Endothelial cell of umbilical vein (primary cell): ENCODE measurements around the gene HDAC9. TPM values are rescaled to one million over a fixed set of nuclear protein-coding genes. Genes with fewer than 3 reads are reported as not detected.

Experiments
- BruUV-seq: library from RNA; stranded (reverse); fragments of 400-500 nt; replicated peaks from 2 replicates; lab custom pipeline; 2021; lab: Mats Ljungman, UMichigan
- CTCF ChIA-PET: fragments of 300-600, 350-600 bp; sonication (Branson Sonifier 250); formaldehyde crosslinking; loops from one replicate; lab custom pipeline; 2021; ENCODE audit warnings: antibody characterized with exemption, inconsistent platforms; lab: Charles Lee
- POLR2A ChIA-PET: fragments of 300-600, 350-600 bp; sonication (Branson Sonifier 250); formaldehyde crosslinking; loops from one replicate; lab custom pipeline; 2021; ENCODE audit warnings: antibody characterized with exemption, inconsistent platforms; lab: Charles Lee
- DNase-seq: peaks from one replicate; pipeline ENCODE4 v3.0.0-alpha.2; 2011; ENCODE audit warnings: low read depth, low spot score
- FAIRE-seq: peaks from 2 replicates; lab custom pipeline; 2011; peaks lifted over from hg19 to GRCh38; lab: Jason Lieb, UNC
- H2AFZ ChIP-seq: 2 replicates; pipeline ENCODE4 v1.6.0; 2012; ENCODE audit warnings: low read depth, low read length, control low read depth, inconsistent platforms
- H3K27ac ChIP-seq: 2 replicates; pipeline ENCODE4 v1.5.1; 2011; ENCODE audit warnings: low read depth, mild to moderate bottlenecking, control low read depth, low read length, moderate library complexity; ENCODE audit not compliant: insufficient read depth
- H3K27me3 ChIP-seq, 2 experiments: 2 replicates each; pipeline versions ENCODE4 v1.6.0 to v1.6.1; 2011; ENCODE audit warnings: low read length in 2 of 2, mixed read lengths in 1 of 2; ENCODE audit not compliant: control insufficient read depth in 2 of 2, insufficient read depth in 2 of 2
- H3K36me3 ChIP-seq, 2 experiments: 2 replicates in 1 of 2; 3 replicates in 1 of 2; pipeline ENCODE4 v1.5.1; 2011; ENCODE audit warnings: low read length in 2 of 2, mild to moderate bottlenecking in 1 of 2, moderate library complexity in 1 of 2; ENCODE audit not compliant: control insufficient read depth in 2 of 2, insufficient read depth in 2 of 2; ENCODE audit errors: extremely low read depth in 1 of 2
- H3K4me1 ChIP-seq: 3 replicates; pipeline ENCODE4 v1.5.1; 2011; ENCODE audit warnings: mild to moderate bottlenecking, low read length; ENCODE audit not compliant: control insufficient read depth, insufficient read depth; ENCODE audit errors: extremely low read depth
- H3K4me2 ChIP-seq: 2 replicates; pipeline ENCODE4 v1.6.1; 2011; ENCODE audit warnings: low read length, control low read depth, mixed read lengths; ENCODE audit not compliant: insufficient read depth
- H3K4me3 ChIP-seq, 3 experiments: fragments of 200-600 bp in 1 of 3; sonication (generic), shearing (Covaris generic) in 1 of 3; replicated peaks in 1 of 3; 2 replicates each; pipeline ENCODE4 v1.5.1; 2011 to 2016; ENCODE audit warnings: control low read depth in 3 of 3, low read length in 3 of 3, mild to moderate bottlenecking in 2 of 3, inconsistent platforms in 1 of 3, low read depth in 1 of 3, moderate library complexity in 1 of 3; ENCODE audit not compliant: insufficient read depth in 1 of 3
- H3K79me2 ChIP-seq: 2 replicates; pipeline ENCODE4 v1.6.0; 2012; ENCODE audit warnings: low read length, inconsistent platforms; ENCODE audit not compliant: control insufficient read depth, insufficient read depth
- H3K9ac ChIP-seq: replicated peaks from 2 replicates; pipeline ENCODE3; 2011; ENCODE audit warnings: low read length, control low read depth; ENCODE audit not compliant: insufficient read depth; ENCODE audit errors: extremely low read depth
- H3K9me1 ChIP-seq: replicated peaks from 3 replicates; pipeline ENCODE4 v1.6.0; 2011; ENCODE audit warnings: mild to moderate bottlenecking, low read length; ENCODE audit not compliant: control insufficient read depth, insufficient read depth; ENCODE audit errors: extremely low read depth
- H3K9me3 ChIP-seq: replicated peaks from 2 replicates; pipeline ENCODE4 v1.5.1; 2012; ENCODE audit warnings: low read length, inconsistent platforms; ENCODE audit not compliant: control insufficient read depth, insufficient read depth
- H4K20me1 ChIP-seq: replicated peaks from 2 replicates; pipeline ENCODE3; 2011; ENCODE audit warnings: mild to moderate bottlenecking, low read length; ENCODE audit not compliant: control insufficient read depth, insufficient read depth; ENCODE audit errors: extremely low read depth
- CTCF ChIP-seq, 2 donors: IDR thresholded peaks; 1 replicate in 1 of 2; 2 replicates in 1 of 2; pipeline ENCODE4 v1.5.1; 2011; ENCODE audit warnings: low read length in 2 of 2, mild to moderate bottlenecking in 2 of 2, moderate library complexity in 2 of 2, control low read depth in 1 of 2, inconsistent platforms in 1 of 2, low read depth in 1 of 2; ENCODE audit not compliant: insufficient read depth in 1 of 2; ENCODE audit errors: extremely low read depth in 1 of 2
- FOS ChIP-seq: IDR thresholded peaks from 2 replicates; pipeline ENCODE4 v1.6.1; 2011; ENCODE audit warnings: mild to moderate bottlenecking, low read length, moderate library complexity, borderline replicate concordance; ENCODE audit not compliant: insufficient read depth
- JUN ChIP-seq: IDR thresholded peaks from 2 replicates; pipeline ENCODE4 v1.6.1; 2011; ENCODE audit warnings: borderline replicate concordance, low read depth; ENCODE audit not compliant: insufficient read length, insufficient read depth
- MAX ChIP-seq: IDR thresholded peaks from 2 replicates; pipeline ENCODE4 v1.6.1; 2011; ENCODE audit not compliant: insufficient read depth, insufficient read length
- MYC ChIP-seq: IDR thresholded peaks from one replicate; pipeline ENCODE4 v1.6.1; 2011; ENCODE audit warnings: mild to moderate bottlenecking, low read depth, low read length
- POLR2AphosphoS5 ChIP-seq: IDR thresholded peaks from 2 replicates; pipeline ENCODE4 v1.6.1; 2012; ENCODE audit warnings: low read depth, mild to moderate bottlenecking, control low read depth, low read length, moderate library complexity; ENCODE audit not compliant: insufficient read depth
- dilution Hi-C: fragments of 300-500 bp; cut with MboI; formaldehyde crosslinking; loops from one replicate; pipeline ENCODE4 v1.15.0; 2019; ENCODE audit warnings: low sequenced_read_pairs; ENCODE audit not compliant: extremely low pct_ligation_motif_present
- intact Hi-C: fragments of 100-400 bp; cut with micrococcal nuclease; formaldehyde crosslinking; loops from one replicate; pipeline ENCODE4 v1.10.0; 2022
- polyA plus RNA-seq, 4 experiments: library from polyadenylated mRNA; depleted of rRNA in 3 of 4; stranded (reverse) in 3 of 4; unstranded in 1 of 4; fragments of >200 nt; gene quantifications; 2 replicates each; pipeline versions ENCODE4 v1.2.1 to v1.2.3, GENCODE V29; 2011 to 2012; ENCODE audit warnings: missing spikeins in 1 of 4
- total RNA-seq: library from RNA; stranded (reverse); gene quantifications from 2 replicates; pipeline ENCODE4 v1.2.3, GENCODE V29; 2021

Gene HDAC9
- total and polyA plus RNA-seq, 2 donors (not counting 3 experiments of a cell fraction or from before 2014, with no cell fraction given): 1.8 to 11.6 TPM

DNA sequence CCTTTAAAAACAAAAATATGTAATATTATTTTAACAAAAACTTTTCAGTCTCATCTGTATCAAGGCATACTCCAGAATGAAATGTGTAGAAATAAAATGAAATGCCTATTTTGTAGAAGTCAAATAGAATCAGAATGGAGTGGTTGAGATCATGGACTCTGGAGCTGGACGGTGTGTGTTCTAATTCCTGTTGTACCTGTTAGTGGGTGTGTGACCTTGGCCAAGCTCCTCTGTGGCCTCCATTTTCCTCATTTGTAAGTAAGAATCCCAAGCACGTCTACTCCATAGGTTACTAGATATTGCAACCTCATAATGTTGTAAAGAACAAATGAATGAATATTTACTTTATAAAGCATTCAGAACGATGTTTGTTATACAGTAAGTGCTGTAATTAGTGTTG lies 74.9 kb downstream of the HDAC9 start:
- ChIA-PET CTCF (interaction anchor here (0.8 to 9.2 kb wide), 29 partner anchors 10 to 889 kb away, joined by 3 to 572 read pairs (median 7); partner anchors contain the start of gene HDAC9), POLR2A (no interaction called here)
- Histone ChIP-seq H3K27ac (no peak overlapping the region), H3K79me2 (no peaks in the 10 kb centered on the region), H3K27me3 (no peaks in the 10 kb centered on the region), H3K36me3 (no peaks in the 10 kb centered on the region), H2AFZ (no peak overlapping the region), H3K4me1 (no peaks in the 10 kb centered on the region), H3K9me3 (no peaks in the 10 kb centered on the region), H3K9ac (no peak overlapping the region), H4K20me1 (no peaks in the 10 kb centered on the region), H3K4me2 (no peak overlapping the region), H3K4me3 (no peak overlapping the region), H3K9me1 (no peaks in the 10 kb centered on the region)
- dilution Hi-C loops: loop anchor here (25.0 kb wide), 1 partner anchor 208 kb away; no protein-coding TSS in a partner anchor
- FAIRE-seq: no peak
- no TSS peak for BruUV-seq
- intact Hi-C loops: loop anchor here (1.0 to 10.0 kb wide), 3 partner anchors 61 to 866 kb away; no protein-coding TSS in a partner anchor
- TF ChIP-seq MYC (no peak), POLR2AphosphoS5 (no peak), JUN (no peak), FOS (no peak), MAX (no peak)
- no peak for DNase-seq

DNA sequence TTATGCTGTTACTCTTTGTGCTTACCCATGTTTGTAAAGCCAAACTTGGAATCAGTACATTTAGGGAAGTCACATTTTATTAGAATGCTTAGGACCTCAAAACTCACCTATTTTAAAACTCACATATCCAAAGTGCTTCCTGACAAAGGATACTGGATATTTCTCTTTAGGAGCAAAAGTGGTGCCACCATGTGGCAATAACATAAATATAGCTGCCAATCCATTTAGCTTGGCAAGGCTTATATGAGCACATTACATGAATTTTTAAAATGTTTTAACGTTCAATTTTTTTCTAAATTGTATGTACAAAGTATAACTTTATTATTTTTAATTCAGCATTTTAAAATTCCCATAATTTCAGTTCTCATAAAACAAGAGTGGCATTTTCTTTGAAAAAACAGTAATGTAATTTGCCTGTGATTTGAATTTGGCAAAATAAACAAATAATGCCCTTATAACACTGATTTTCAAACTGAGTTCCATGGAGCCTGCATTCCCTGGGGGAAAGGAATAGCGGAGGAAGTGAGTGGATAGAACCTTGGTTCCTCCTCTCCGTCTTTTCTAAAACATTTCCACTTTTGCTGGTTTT lies 75.4 kb downstream of the HDAC9 start:
- Histone ChIP-seq H3K9ac (no peak overlapping the region), H3K4me2 (no peak overlapping the region), H3K27ac (no peak overlapping the region), H3K27me3 (no peaks in the 10 kb centered on the region), H3K4me3 (no peak overlapping the region), H3K4me1 (no peaks in the 10 kb centered on the region), H2AFZ (no peak overlapping the region), H4K20me1 (no peaks in the 10 kb centered on the region), H3K36me3 (no peaks in the 10 kb centered on the region), H3K79me2 (no peaks in the 10 kb centered on the region), H3K9me3 (no peaks in the 10 kb centered on the region), H3K9me1 (no peaks in the 10 kb centered on the region)
- peak; percentile 72 for DNase-seq
- no peak for TF ChIP-seq JUN
- peak; percentile 21 to 28 for TF ChIP-seq CTCF (IDR thresholded peaks at IDR 0.05; ENCODE audit: extremely low read depth in 1 of 2, insufficient read depth in 1 of 2, low read depth in 1 of 2, low read length in 2 of 2)
- dilution Hi-C loops: loop anchor here (25.0 kb wide), 1 partner anchor 209 kb away; no protein-coding TSS in a partner anchor
- ChIA-PET POLR2A (interaction anchor here (1.4 kb wide), 1 partner anchor 219 kb away, joined by 6 read pairs; no protein-coding TSS in a partner anchor), CTCF (interaction anchor here (0.6 to 9.2 kb wide), 51 partner anchors 10 to 1266 kb away, joined by 3 to 572 read pairs (median 4); partner anchors contain the start of gene HDAC9)
- intact Hi-C loops: loop anchor here (1.0 to 10.0 kb wide), 5 partner anchors 62 to 866 kb away; no protein-coding TSS in a partner anchor
- BruUV-seq: no TSS peak
- peak; percentile 4 for FAIRE-seq
